HEK293 (cell line): ENCODE measurements around the gene MYT1.
A peak's percentile ranks its signal among the peaks of the same experiment; 100 is the strongest.

ENCODE experiments used
- CTCF ChIA-PET: fragments of 350-600 bp; formaldehyde crosslinking; extraction: SDS; loops from one replicate; lab custom pipeline; 2021; ENCODE audit warnings: antibody characterized with exemption; lab: Yijun Ruan, JAX
- POLR2A ChIA-PET: fragments of 300-600 bp; formaldehyde crosslinking; extraction: SDS; loops from one replicate; lab custom pipeline; 2020; ENCODE audit warnings: antibody characterized with exemption, inconsistent platforms; lab: Yijun Ruan, JAX
- H3K27ac ChIP-seq: fragments of 200-500 bp; sonication (Bioruptor generic); 2 replicates; pipeline ENCODE4 v1.5.1; 2014; ENCODE audit warnings: low read depth, low read length, control low read depth, inconsistent platforms; ENCODE audit errors: extremely low read depth
- H3K36me3 ChIP-seq, 2 experiments: fragments of 200-500 bp in 1 of 2; sonication (Bioruptor generic) in 1 of 2; 1 replicate in 1 of 2; 2 replicates in 1 of 2; pipeline ENCODE4 v1.5.1; 2014 to 2017; ENCODE audit warnings: inconsistent platforms in 2 of 2, low read length in 2 of 2; ENCODE audit not compliant: control insufficient read depth in 2 of 2, insufficient read depth in 1 of 2
- H3K4me1 ChIP-seq: fragments of 200-500 bp; sonication (Bioruptor generic); 2 replicates; pipeline ENCODE4 v1.5.1; 2014; ENCODE audit warnings: mild to moderate bottlenecking, low read length, inconsistent platforms; ENCODE audit not compliant: control insufficient read depth, insufficient read depth
- H3K4me3 ChIP-seq: 2 replicates; pipeline ENCODE4 v1.5.1; 2011; ENCODE audit warnings: low read depth, mild to moderate bottlenecking, control low read depth, low read length, moderate library complexity
- H3K9me3 ChIP-seq: fragments of 200-500 bp; sonication (Bioruptor generic); 2 replicates; pipeline ENCODE4 v1.5.1; 2014; ENCODE audit warnings: low read depth, low read length, inconsistent platforms; ENCODE audit not compliant: control insufficient read depth, insufficient read depth
- BCL11B ChIP-seq: fragments of 450-650 bp; formaldehyde crosslinking; IDR thresholded peaks from 2 replicates; pipeline ENCODE4 v1.5.1; 2016; ENCODE audit warnings: low read depth, missing biosample characterization, missing genetic modification characterization
- IKZF3 ChIP-seq: fragments of 450-650 bp; IDR thresholded peaks from 2 replicates; pipeline ENCODE4 v1.5.0; 2018; ENCODE audit warnings: missing biosample characterization, mild to moderate bottlenecking, missing genetic modification characterization, moderate library complexity
- PATZ1 ChIP-seq: fragments of 450-650 bp; formaldehyde crosslinking; IDR thresholded peaks from 2 replicates; pipeline ENCODE4 v1.5.1; 2016; ENCODE audit warnings: missing biosample characterization, missing genetic modification characterization
- RBAK ChIP-seq: fragments of 450-650 bp; formaldehyde crosslinking; IDR thresholded peaks from 2 replicates; pipeline ENCODE4 v1.5.1; 2016; ENCODE audit warnings: missing biosample characterization, missing genetic modification characterization
- SALL2 ChIP-seq: fragments of 450-650 bp; formaldehyde crosslinking; IDR thresholded peaks from 2 replicates; pipeline ENCODE4 v1.5.0; 2017; ENCODE audit warnings: missing biosample characterization, mild to moderate bottlenecking, missing genetic modification characterization, borderline replicate concordance
- SCRT2 ChIP-seq: fragments of 450-650 bp; formaldehyde crosslinking; IDR thresholded peaks from 2 replicates; pipeline ENCODE4 v1.5.1; 2016; ENCODE audit warnings: missing biosample characterization, missing genetic modification characterization
- ZBTB44 ChIP-seq: fragments of 450-650 bp; IDR thresholded peaks from 2 replicates; pipeline ENCODE4 v1.5.1; 2018; ENCODE audit warnings: missing biosample characterization, mild to moderate bottlenecking, missing genetic modification characterization
- ZNF157 ChIP-seq: fragments of 450-650 bp; formaldehyde crosslinking; IDR thresholded peaks from 2 replicates; pipeline ENCODE4 v1.5.1; 2016; ENCODE audit warnings: missing biosample characterization, missing genetic modification characterization
- ZNF248 ChIP-seq: fragments of 450-650 bp; formaldehyde crosslinking; IDR thresholded peaks from 2 replicates; pipeline ENCODE4 v1.5.1; 2017; ENCODE audit warnings: missing biosample characterization, missing genetic modification characterization
- ZNF513 ChIP-seq: fragments of 450-650 bp; IDR thresholded peaks from 2 replicates; pipeline ENCODE4 v1.5.1; 2018; ENCODE audit warnings: missing biosample characterization, missing genetic modification characterization
- ZNF529 ChIP-seq: fragments of 450-650 bp; formaldehyde crosslinking; IDR thresholded peaks from 2 replicates; pipeline ENCODE4 v1.5.1; 2017; ENCODE audit warnings: missing genetic modification characterization, missing biosample characterization; ENCODE audit not compliant: insufficient replicate concordance
- ZNF555 ChIP-seq: fragments of 450-650 bp; formaldehyde crosslinking; conservative IDR thresholded peaks from 2 replicates; pipeline ENCODE4 v1.5.1; 2017; ENCODE audit warnings: missing biosample characterization, mild to moderate bottlenecking, missing genetic modification characterization, inconsistent platforms
- ZNF558 ChIP-seq: fragments of 450-650 bp; formaldehyde crosslinking; IDR thresholded peaks from 2 replicates; pipeline ENCODE4 v1.5.1; 2016; ENCODE audit warnings: missing biosample characterization, missing genetic modification characterization
- ZNF629 ChIP-seq: fragments of 450-650 bp; formaldehyde crosslinking; IDR thresholded peaks from 2 replicates; pipeline ENCODE4 v1.5.1; 2017; ENCODE audit warnings: missing biosample characterization, missing genetic modification characterization
- ZNF639 ChIP-seq: fragments of 450-650 bp; formaldehyde crosslinking; IDR thresholded peaks from 2 replicates; pipeline ENCODE4 v1.5.1; 2016; ENCODE audit warnings: missing biosample characterization, missing genetic modification characterization
- ZNF792 ChIP-seq: fragments of 450-650 bp; formaldehyde crosslinking; IDR thresholded peaks from 2 replicates; pipeline ENCODE4 v1.5.1; 2016; ENCODE audit warnings: missing biosample characterization, missing genetic modification characterization
- ZNF843 ChIP-seq: fragments of 450-650 bp; formaldehyde crosslinking; IDR thresholded peaks from 2 replicates; pipeline ENCODE4 v1.5.1; 2016; ENCODE audit warnings: missing biosample characterization, missing genetic modification characterization
- TF ChIP-seq, protein P1 (sequence below): sonication (generic); formaldehyde crosslinking; IDR thresholded peaks from 2 replicates; pipeline ENCODE4 v1.8.1; 2022; ENCODE audit warnings: mild to moderate bottlenecking, moderate library complexity, missing genetic modification reagents
- TF ChIP-seq, protein P2 (sequence below): fragments of 450-650 bp; formaldehyde crosslinking; IDR thresholded peaks from 2 replicates; pipeline ENCODE4 v1.5.1; 2016; ENCODE audit warnings: missing biosample characterization, missing genetic modification characterization
- TF ChIP-seq, protein P3 (sequence below): fragments of 450-650 bp; formaldehyde crosslinking; IDR thresholded peaks from 2 replicates; pipeline ENCODE4 v1.5.1; 2016; ENCODE audit warnings: missing biosample characterization, missing genetic modification characterization

Gene MYT1

GRCh38 chr20:64119301-64119680 is 45.0 kb upstream of the MYT1 start:
- no peak overlapping the region for H3K4me3 ChIP-seq
- ChIA-PET POLR2A (no interaction called here), CTCF (interaction anchor here (0.6 to 3.5 kb wide), 13 partner anchors 9 to 581 kb away, joined by 3 to 35 read pairs (median 5); partner anchors contain the start of genes LKAAEAR1, PRPF6 and SAMD10)
- TF ChIP-seq ZNF558 (no peak), IKZF3 (tag by site-specific recombination) (peak; percentile 67), SCRT2 (tag by site-specific recombination) (peak; percentile 35; the same call in 1 of the 2 replicates)
- H3K36me3 ChIP-seq = no peaks in the 10 kb centered on the region
- no peaks in the 10 kb centered on the region for H3K4me1 ChIP-seq
- no peaks in the 10 kb centered on the region for H3K9me3 ChIP-seq
- H3K27ac ChIP-seq = no peak overlapping the region

DNA sequence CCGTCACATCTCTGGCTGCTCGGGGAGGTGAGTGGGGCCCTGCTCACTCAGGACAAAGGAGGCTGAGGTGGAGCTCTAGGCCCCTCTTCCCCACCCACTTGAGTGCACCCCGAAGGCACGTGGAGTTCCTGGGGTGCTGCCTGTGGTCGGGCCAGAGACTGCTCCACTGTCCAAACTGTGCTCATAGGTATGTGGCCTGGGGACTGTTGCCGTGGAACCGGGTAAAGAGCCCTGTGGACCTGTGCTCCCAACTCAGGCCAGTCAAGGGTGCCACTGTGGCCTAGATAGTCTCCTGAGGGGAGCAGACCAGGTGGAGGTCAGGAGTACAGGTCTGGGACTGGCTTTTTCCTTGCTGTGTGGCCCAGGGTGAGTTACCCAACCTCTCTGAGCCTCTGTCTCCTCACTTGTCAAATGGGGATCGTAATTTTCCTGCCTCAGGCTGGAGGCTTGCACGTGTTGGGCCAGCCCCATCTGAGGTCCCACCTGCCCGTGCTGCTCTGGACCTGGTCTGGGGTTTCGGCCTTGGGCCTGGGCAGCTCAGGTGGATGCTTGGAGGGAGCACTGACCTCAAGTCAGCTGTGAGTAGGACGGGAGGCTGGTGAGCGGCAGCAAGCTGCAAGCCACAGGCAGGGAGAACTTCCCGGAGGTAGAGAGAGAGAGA is 44.4 kb upstream of the MYT1 start:
- Histone ChIP-seq H3K4me3 (no peak overlapping the region), H3K9me3 (no peaks in the 10 kb centered on the region), H3K4me1 (no peaks in the 10 kb centered on the region), H3K27ac (no peak overlapping the region), H3K36me3 (no peaks in the 10 kb centered on the region)
- CTCF ChIA-PET = interaction anchor here (0.6 to 3.5 kb wide), 27 partner anchors 8 to 1410 kb away, joined by 3 to 35 read pairs (median 5); partner anchors contain the start of genes LKAAEAR1, PRPF6 and SAMD10
- POLR2A ChIA-PET = interaction anchor here (0.7 to 1.4 kb wide), 3 partner anchors 18 to 1733 kb away, joined by 4 read pairs; partner anchors contain the start of genes PRPF6 and RPS21
- TF ChIP-seq ZNF529 (tag by site-specific recombination) = no peak
- TF ChIP-seq, protein P1, sequence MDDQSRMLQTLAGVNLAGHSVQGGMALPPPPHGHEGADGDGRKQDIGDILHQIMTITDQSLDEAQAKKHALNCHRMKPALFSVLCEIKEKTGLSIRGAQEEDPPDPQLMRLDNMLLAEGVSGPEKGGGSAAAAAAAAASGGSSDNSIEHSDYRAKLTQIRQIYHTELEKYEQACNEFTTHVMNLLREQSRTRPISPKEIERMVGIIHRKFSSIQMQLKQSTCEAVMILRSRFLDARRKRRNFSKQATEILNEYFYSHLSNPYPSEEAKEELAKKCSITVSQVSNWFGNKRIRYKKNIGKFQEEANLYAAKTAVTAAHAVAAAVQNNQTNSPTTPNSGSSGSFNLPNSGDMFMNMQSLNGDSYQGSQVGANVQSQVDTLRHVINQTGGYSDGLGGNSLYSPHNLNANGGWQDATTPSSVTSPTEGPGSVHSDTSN (CRISPR knock-in tag) = no peak
- no peak for TF ChIP-seq SALL2
- TF ChIP-seq, protein P2, sequence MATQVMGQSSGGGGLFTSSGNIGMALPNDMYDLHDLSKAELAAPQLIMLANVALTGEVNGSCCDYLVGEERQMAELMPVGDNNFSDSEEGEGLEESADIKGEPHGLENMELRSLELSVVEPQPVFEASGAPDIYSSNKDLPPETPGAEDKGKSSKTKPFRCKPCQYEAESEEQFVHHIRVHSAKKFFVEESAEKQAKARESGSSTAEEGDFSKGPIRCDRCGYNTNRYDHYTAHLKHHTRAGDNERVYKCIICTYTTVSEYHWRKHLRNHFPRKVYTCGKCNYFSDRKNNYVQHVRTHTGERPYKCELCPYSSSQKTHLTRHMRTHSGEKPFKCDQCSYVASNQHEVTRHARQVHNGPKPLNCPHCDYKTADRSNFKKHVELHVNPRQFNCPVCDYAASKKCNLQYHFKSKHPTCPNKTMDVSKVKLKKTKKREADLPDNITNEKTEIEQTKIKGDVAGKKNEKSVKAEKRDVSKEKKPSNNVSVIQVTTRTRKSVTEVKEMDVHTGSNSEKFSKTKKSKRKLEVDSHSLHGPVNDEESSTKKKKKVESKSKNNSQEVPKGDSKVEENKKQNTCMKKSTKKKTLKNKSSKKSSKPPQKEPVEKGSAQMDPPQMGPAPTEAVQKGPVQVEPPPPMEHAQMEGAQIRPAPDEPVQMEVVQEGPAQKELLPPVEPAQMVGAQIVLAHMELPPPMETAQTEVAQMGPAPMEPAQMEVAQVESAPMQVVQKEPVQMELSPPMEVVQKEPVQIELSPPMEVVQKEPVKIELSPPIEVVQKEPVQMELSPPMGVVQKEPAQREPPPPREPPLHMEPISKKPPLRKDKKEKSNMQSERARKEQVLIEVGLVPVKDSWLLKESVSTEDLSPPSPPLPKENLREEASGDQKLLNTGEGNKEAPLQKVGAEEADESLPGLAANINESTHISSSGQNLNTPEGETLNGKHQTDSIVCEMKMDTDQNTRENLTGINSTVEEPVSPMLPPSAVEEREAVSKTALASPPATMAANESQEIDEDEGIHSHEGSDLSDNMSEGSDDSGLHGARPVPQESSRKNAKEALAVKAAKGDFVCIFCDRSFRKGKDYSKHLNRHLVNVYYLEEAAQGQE (tag by site-specific recombination) = no peak
- no peak for TF ChIP-seq ZNF843 (tag by site-specific recombination)
- TF ChIP-seq ZBTB44 (tag by site-specific recombination) = no peak
- TF ChIP-seq ZNF558 = no peak
- no peak for TF ChIP-seq ZNF792 (tag by site-specific recombination)
- no peak for TF ChIP-seq PATZ1 (tag by site-specific recombination)
- no peak for TF ChIP-seq ZNF555 (tag by site-specific recombination)
- no peak for TF ChIP-seq ZNF513
- TF ChIP-seq BCL11B (tag by site-specific recombination) = no peak
- TF ChIP-seq RBAK (tag by site-specific recombination) = no peak
- no peak for TF ChIP-seq ZNF248 (tag by site-specific recombination)
- TF ChIP-seq, protein P3, sequence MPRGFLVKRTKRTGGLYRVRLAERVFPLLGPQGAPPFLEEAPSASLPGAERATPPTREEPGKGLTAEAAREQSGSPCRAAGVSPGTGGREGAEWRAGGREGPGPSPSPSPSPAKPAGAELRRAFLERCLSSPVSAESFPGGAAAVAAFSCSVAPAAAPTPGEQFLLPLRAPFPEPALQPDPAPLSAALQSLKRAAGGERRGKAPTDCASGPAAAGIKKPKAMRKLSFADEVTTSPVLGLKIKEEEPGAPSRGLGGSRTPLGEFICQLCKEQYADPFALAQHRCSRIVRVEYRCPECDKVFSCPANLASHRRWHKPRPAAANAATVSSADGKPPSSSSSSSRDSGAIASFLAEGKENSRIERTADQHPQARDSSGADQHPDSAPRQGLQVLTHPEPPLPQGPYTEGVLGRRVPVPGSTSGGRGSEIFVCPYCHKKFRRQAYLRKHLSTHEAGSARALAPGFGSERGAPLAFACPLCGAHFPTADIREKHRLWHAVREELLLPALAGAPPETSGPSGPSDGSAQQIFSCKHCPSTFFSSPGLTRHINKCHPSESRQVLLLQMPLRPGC (tag by site-specific recombination) = no peak
- no peak for TF ChIP-seq ZNF629 (tag by site-specific recombination)
- TF ChIP-seq ZNF157 = no peak
- TF ChIP-seq ZNF639 (tag by site-specific recombination) = no peak
